Measurements from ENCODE around the gene TCF4. TPM values are rescaled to one million over a fixed set of nuclear protein-coding genes. Genes with fewer than 3 reads are reported as not detected.

Gene TCF4
- polyA plus RNA-seq, 1 of the 3 experiments (the other 2 are of a cell fraction), result 39.1 TPM

GRCh38 chr18:55497825-55498403 is 90.1 kb downstream of the TCF4 start (continued):
- TF ChIP-seq REST (IDR thresholded peaks at IDR 0.05; ENCODE audit: low read depth, low read length), result no peak
- no peak for TF ChIP-seq GABPA (IDR thresholded peaks at IDR 0.05; ENCODE audit: low read depth)

- no peak overlapping the region for H3K4me2 ChIP-seq
Observed at GRCh38 chr18:55494899-55495298, 93.1 kb downstream of the TCF4 start.

GRCh38 chr18:55494441-55494840 is 93.6 kb downstream of the TCF4 start:
- TF ChIP-seq, protein P1, sequence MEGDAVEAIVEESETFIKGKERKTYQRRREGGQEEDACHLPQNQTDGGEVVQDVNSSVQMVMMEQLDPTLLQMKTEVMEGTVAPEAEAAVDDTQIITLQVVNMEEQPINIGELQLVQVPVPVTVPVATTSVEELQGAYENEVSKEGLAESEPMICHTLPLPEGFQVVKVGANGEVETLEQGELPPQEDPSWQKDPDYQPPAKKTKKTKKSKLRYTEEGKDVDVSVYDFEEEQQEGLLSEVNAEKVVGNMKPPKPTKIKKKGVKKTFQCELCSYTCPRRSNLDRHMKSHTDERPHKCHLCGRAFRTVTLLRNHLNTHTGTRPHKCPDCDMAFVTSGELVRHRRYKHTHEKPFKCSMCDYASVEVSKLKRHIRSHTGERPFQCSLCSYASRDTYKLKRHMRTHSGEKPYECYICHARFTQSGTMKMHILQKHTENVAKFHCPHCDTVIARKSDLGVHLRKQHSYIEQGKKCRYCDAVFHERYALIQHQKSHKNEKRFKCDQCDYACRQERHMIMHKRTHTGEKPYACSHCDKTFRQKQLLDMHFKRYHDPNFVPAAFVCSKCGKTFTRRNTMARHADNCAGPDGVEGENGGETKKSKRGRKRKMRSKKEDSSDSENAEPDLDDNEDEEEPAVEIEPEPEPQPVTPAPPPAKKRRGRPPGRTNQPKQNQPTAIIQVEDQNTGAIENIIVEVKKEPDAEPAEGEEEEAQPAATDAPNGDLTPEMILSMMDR (IDR thresholded peaks at IDR 0.05), result no peak
- TF ChIP-seq YY1 (IDR thresholded peaks at IDR 0.05; ENCODE audit: low read depth) (no peak), TAF1 (IDR thresholded peaks at IDR 0.05; ENCODE audit: borderline replicate concordance, low read depth, low read length) (no peak), FOXJ3 (CRISPR knock-in tag; IDR thresholded peaks at IDR 0.05) (no peak), PBX3 (IDR thresholded peaks at IDR 0.05) (no peak), NFIC (IDR thresholded peaks at IDR 0.05; ENCODE audit: borderline replicate concordance) (no peak), FOSL2 (IDR thresholded peaks at IDR 0.05; ENCODE audit: borderline replicate concordance, low read depth) (no peak)
- TF ChIP-seq, protein P2, sequence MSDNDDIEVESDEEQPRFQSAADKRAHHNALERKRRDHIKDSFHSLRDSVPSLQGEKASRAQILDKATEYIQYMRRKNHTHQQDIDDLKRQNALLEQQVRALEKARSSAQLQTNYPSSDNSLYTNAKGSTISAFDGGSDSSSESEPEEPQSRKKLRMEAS (IDR thresholded peaks at IDR 0.05; ENCODE audit: low read depth), result no peak
- WGBS (ENCODE audit: low lambda C conversion rate), result 89% methylated on average over 1 of the region's 1 CpG
- Histone ChIP-seq H3K27me3 (ENCODE audit: insufficient read depth) (no peaks in the 10 kb centered on the region), H3K36me3 (replicated peaks in 1 of 2; ENCODE audit: control insufficient read depth in 1 of 2, insufficient read depth in 2 of 2, low read length in 1 of 2) (no peaks in the 10 kb centered on the region), H2AFZ (ENCODE audit: low read depth) (no peak overlapping the region), H3K4me2 (no peak overlapping the region), H3K9ac (no peak overlapping the region), H3F3A (replicated peaks; ENCODE audit: insufficient read depth) (peaks cover under 1% of the 10 kb centered on the region), H3K27ac (ENCODE audit: low read depth in 2 of 2, low read length in 1 of 2) (no peak overlapping the region), H3K9me3 (no peaks in the 10 kb centered on the region), H4K20me1 (ENCODE audit: insufficient read depth) (no peaks in the 10 kb centered on the region), H3K4me3 (ENCODE audit: low read depth in 2 of 2, low read length in 1 of 2) (no peak overlapping the region), H3K79me2 (ENCODE audit: insufficient read depth) (peaks cover 89% of the 10 kb centered on the region), H3K9me2 (no peaks in the 10 kb centered on the region), H3K4me1 (ENCODE audit: control insufficient read depth in 1 of 2, insufficient read depth in 2 of 2, low read depth in 1 of 2, low read length in 1 of 2) (peaks cover 16 to 27% of the 10 kb centered on the region in 2 experiments; a peak in 3 of 4 replicates)
- DNase-seq, result no peak
- ChIA-PET POLR2A (no interaction called here), CTCF (interaction anchor here (1.0 kb wide), 1 partner anchor 27 kb away, joined by 3 read pairs; no protein-coding TSS in a partner anchor)

More at GRCh38 chr18:55494899-55495298, 93.1 kb downstream of the TCF4 start:
- H3F3A ChIP-seq (replicated peaks; ENCODE audit: insufficient read depth), result peaks cover 4% of the 10 kb centered on the region
- TF ChIP-seq, protein P3, sequence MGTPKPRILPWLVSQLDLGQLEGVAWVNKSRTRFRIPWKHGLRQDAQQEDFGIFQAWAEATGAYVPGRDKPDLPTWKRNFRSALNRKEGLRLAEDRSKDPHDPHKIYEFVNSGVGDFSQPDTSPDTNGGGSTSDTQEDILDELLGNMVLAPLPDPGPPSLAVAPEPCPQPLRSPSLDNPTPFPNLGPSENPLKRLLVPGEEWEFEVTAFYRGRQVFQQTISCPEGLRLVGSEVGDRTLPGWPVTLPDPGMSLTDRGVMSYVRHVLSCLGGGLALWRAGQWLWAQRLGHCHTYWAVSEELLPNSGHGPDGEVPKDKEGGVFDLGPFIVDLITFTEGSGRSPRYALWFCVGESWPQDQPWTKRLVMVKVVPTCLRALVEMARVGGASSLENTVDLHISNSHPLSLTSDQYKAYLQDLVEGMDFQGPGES (IDR thresholded peaks at IDR 0.05; ENCODE audit: low read depth, low read length), result no peak
- no peak for TF ChIP-seq EP300 (IDR thresholded peaks at IDR 0.05; ENCODE audit: borderline replicate concordance in 1 of 2, low read depth in 1 of 2, low read length in 1 of 2)
- no peak for TF ChIP-seq YY1 (IDR thresholded peaks at IDR 0.05; ENCODE audit: low read depth)
- H3K27me3 ChIP-seq (ENCODE audit: insufficient read depth), result no peaks in the 10 kb centered on the region
- H3K4me3 ChIP-seq (ENCODE audit: low read depth in 2 of 2, low read length in 1 of 2), result no peak overlapping the region
- POLR2A ChIA-PET, result no interaction called here
- no peak overlapping the region for H3K27ac ChIP-seq (ENCODE audit: low read depth in 2 of 2, low read length in 1 of 2)
- peaks cover 12 to 28% of the 10 kb centered on the region in 2 experiments; a peak in 3 of 4 replicates for H3K4me1 ChIP-seq (ENCODE audit: control insufficient read depth in 1 of 2, insufficient read depth in 2 of 2, low read depth in 1 of 2, low read length in 1 of 2)
- DNase-seq, result no peak
- 86% methylated on average over 1 of the region's 1 CpG for WGBS (ENCODE audit: low lambda C conversion rate)
- H3K36me3 ChIP-seq (replicated peaks in 1 of 2; ENCODE audit: control insufficient read depth in 1 of 2, insufficient read depth in 2 of 2, low read length in 1 of 2), result no peaks in the 10 kb centered on the region
- H3K9ac ChIP-seq, result no peak overlapping the region
- no peaks in the 10 kb centered on the region for H3K9me2 ChIP-seq
- H4K20me1 ChIP-seq (ENCODE audit: insufficient read depth), result no peaks in the 10 kb centered on the region
- H2AFZ ChIP-seq (ENCODE audit: low read depth), result no peak overlapping the region
- no peaks in the 10 kb centered on the region for H3K9me3 ChIP-seq
- peaks cover 89% of the 10 kb centered on the region for H3K79me2 ChIP-seq (ENCODE audit: insufficient read depth)
- CTCF ChIA-PET, result no interaction called here
